K562 (cell line): ENCODE measurements around the gene MEF2C. TPM values are rescaled to one million over a fixed set of nuclear protein-coding genes. Genes with fewer than 3 reads are reported as not detected.

Experiments used
- ATAC-seq: fragments of 200-7000 bp; cut with Tn5 transposase; 3 replicates; pipeline ENCODE4 v1.9.1; 2020; ENCODE audit warnings: moderate library complexity
- BruUV-seq: library from RNA; stranded (reverse); fragments of 400-500 nt; replicated peaks from 2 replicates; lab custom pipeline; 2021; lab: Mats Ljungman, UMichigan
- CTCF ChIA-PET: fragments of 300-600 bp; formaldehyde crosslinking; extraction: SDS; loops from one replicate; lab custom pipeline; 2021; ENCODE audit warnings: low intra/inter-chr PET ratio; lab: Yijun Ruan, JAX
- POLR2A ChIA-PET: fragments of 300-600, 350-650 bp; sonication (Branson Sonifier 250); formaldehyde crosslinking; extraction: SDS; loops from one replicate; lab custom pipeline; 2021; ENCODE audit warnings: antibody characterized with exemption, inconsistent platforms; lab: Yijun Ruan, JAX
- DNase-seq, 4 experiments: peaks; one replicate each; pipeline versions ENCODE4 v3.0.0 to v3.0.0-alpha.2; 2011 to 2018; ENCODE audit warnings: low spot score in 3 of 4, mixed read lengths in 3 of 4; ENCODE audit errors: extremely low read depth in 1 of 4
- FAIRE-seq: peaks from 2 replicates; lab custom pipeline; 2011; peaks lifted over from hg19 to GRCh38; lab: Jason Lieb, UNC
- H2AFZ ChIP-seq: 2 replicates; pipeline ENCODE4 v1.6.0; 2011; ENCODE audit warnings: low read depth, low read length, control low read depth, inconsistent platforms
- H3K27ac ChIP-seq: fragments of 200-600 bp; 3 replicates; pipeline ENCODE4 v1.8.0; 2011; ENCODE audit warnings: low read depth, mild to moderate bottlenecking, control low read depth, inconsistent platforms, low read length, moderate library complexity, mixed read lengths; ENCODE audit errors: extremely low read depth
- H3K27me3 ChIP-seq, 2 experiments: fragments of 300-600 bp in 1 of 2; 2 replicates in 1 of 2; 3 replicates in 1 of 2; pipeline versions ENCODE4 v1.6.0 to v1.8.0; 2011; ENCODE audit warnings: inconsistent platforms in 2 of 2, low read length in 2 of 2, mild to moderate bottlenecking in 1 of 2, mixed read lengths in 1 of 2, moderate library complexity in 1 of 2; ENCODE audit not compliant: control insufficient read depth in 2 of 2, insufficient read depth in 2 of 2
- H3K36me3 ChIP-seq: fragments of 300-600 bp; 3 replicates; pipeline ENCODE4 v1.8.0; 2011; ENCODE audit warnings: mild to moderate bottlenecking, low read length, inconsistent platforms; ENCODE audit not compliant: control insufficient read depth, insufficient read depth
- H3K4me1 ChIP-seq, 2 experiments: fragments of 200-600 bp in 1 of 2; replicated peaks in 1 of 2; 2 replicates in 1 of 2; 3 replicates in 1 of 2; pipeline versions ENCODE4 v1.5.1 to v1.8.0; 2011; ENCODE audit warnings: inconsistent platforms in 2 of 2, low read length in 2 of 2, mild to moderate bottlenecking in 1 of 2, mixed read lengths in 1 of 2, moderate library complexity in 1 of 2; ENCODE audit not compliant: control insufficient read depth in 2 of 2, insufficient read depth in 2 of 2
- H3K4me2 ChIP-seq: 2 replicates; pipeline ENCODE4 v1.6.1; 2011; ENCODE audit warnings: low read length, control low read depth, inconsistent platforms, mixed read lengths; ENCODE audit not compliant: insufficient read depth
- H3K4me3 ChIP-seq: fragments of 200-600 bp; sonication (generic), shearing (Covaris generic); 2 replicates; pipeline ENCODE4 v1.5.1; 2016; ENCODE audit warnings: control low read depth, inconsistent platforms
- H3K79me2 ChIP-seq: fragments of 200-600 bp; 3 replicates; pipeline ENCODE4 v1.8.0; 2011; ENCODE audit warnings: low read length, inconsistent platforms; ENCODE audit not compliant: control insufficient read depth, insufficient read depth
- H3K9ac ChIP-seq, 2 experiments: 2 replicates each; pipeline versions ENCODE4 v1.6.0 to v1.6.1; 2011; ENCODE audit warnings: low read depth in 2 of 2, low read length in 2 of 2, control low read depth in 1 of 2, inconsistent platforms in 1 of 2, mild to moderate bottlenecking in 1 of 2, mixed read lengths in 1 of 2; ENCODE audit not compliant: insufficient read depth in 1 of 2
- H3K9me1 ChIP-seq: one replicate; pipeline ENCODE4 v1.6.0; 2011; ENCODE audit warnings: inconsistent platforms, mild to moderate bottlenecking, low read length, moderate library complexity; ENCODE audit not compliant: control insufficient read depth, insufficient read depth
- H3K9me3 ChIP-seq: replicated peaks from 2 replicates; pipeline ENCODE4 v1.5.1; 2011; ENCODE audit warnings: low read depth, low read length, inconsistent platforms; ENCODE audit not compliant: control insufficient read depth, insufficient read depth
- H4K20me1 ChIP-seq: replicated peaks from 2 replicates; pipeline ENCODE4 v1.6.1; 2011; ENCODE audit warnings: low read length, inconsistent platforms, mixed read lengths; ENCODE audit not compliant: control insufficient read depth, insufficient read depth
- CBFB ChIP-seq: sonication (generic); formaldehyde crosslinking; IDR thresholded peaks from 2 replicates; pipeline ENCODE4 v1.4.0; 2020; ENCODE audit warnings: mild to moderate bottlenecking, missing genetic modification reagents
- CC2D1A ChIP-seq: fragments of 450-650 bp; IDR thresholded peaks from 2 replicates; pipeline ENCODE4 v1.6.1; 2017; ENCODE audit warnings: mild to moderate bottlenecking
- CREB3L1 ChIP-seq: fragments of 450-650 bp; IDR thresholded peaks from 2 replicates; pipeline ENCODE4 v1.6.1; 2014; ENCODE audit warnings: low read depth, mild to moderate bottlenecking, moderate library complexity, borderline replicate concordance
- CSDE1 ChIP-seq, 2 experiments: fragments of 450-650 bp; IDR thresholded peaks; 2 replicates each; pipeline ENCODE4 v1.6.1; 2016; ENCODE audit warnings: mild to moderate bottlenecking in 1 of 2
- FOXK2 ChIP-seq, 2 experiments: fragments of 450-650 bp; IDR thresholded peaks in 1 of 2; conservative IDR thresholded peaks in 1 of 2; 2 replicates each; pipeline ENCODE4 v1.6.1; 2016; ENCODE audit warnings: low read depth in 2 of 2, mild to moderate bottlenecking in 1 of 2
- FOXM1 ChIP-seq, 2 experiments: fragments of 450-650 bp in 1 of 2; sonication (generic) in 1 of 2; formaldehyde crosslinking in 1 of 2; IDR thresholded peaks; 2 replicates each; pipeline versions ENCODE4 v1.6.1 to v1.9.0; 2017 to 2022; ENCODE audit warnings: low read depth in 2 of 2, mild to moderate bottlenecking in 2 of 2, missing genetic modification reagents in 1 of 2, moderate library complexity in 1 of 2
- GABPB1 ChIP-seq: sonication (generic); formaldehyde crosslinking; IDR thresholded peaks from 2 replicates; pipeline ENCODE4 v1.8.0; 2022; ENCODE audit warnings: mild to moderate bottlenecking, missing genetic modification reagents
- HDAC1 ChIP-seq, 2 experiments: fragments of 450-650 bp; IDR thresholded peaks; 2 replicates each; pipeline ENCODE4 v1.6.1; 2016 to 2017; ENCODE audit warnings: inconsistent platforms in 1 of 2, mild to moderate bottlenecking in 1 of 2, moderate library complexity in 1 of 2
- MTA1 ChIP-seq: fragments of 450-650 bp; IDR thresholded peaks from 2 replicates; pipeline ENCODE4 v1.6.1; 2017; ENCODE audit warnings: borderline replicate concordance
- WGBS: fragments of 100-300 bp; shearing (Covaris generic); methylation state at CpG from one replicate; pipeline ENCODE4 v1.1.6; 2016; ENCODE audit warnings: low coverage, mixed read lengths; ENCODE audit not compliant: insufficient coverage; ENCODE audit errors: missing lambda C conversion rate; 5-methylcytosine and 5-hydroxymethylcytosine counted together
- in situ Hi-C: fragments of 300-500 bp; cut with MboI; formaldehyde crosslinking; loops from 4 replicates; pipeline ENCODE4 v1.15.0; 2018; ENCODE audit warnings: inconsistent platforms, mixed read lengths
- intact Hi-C: fragments of 100-400 bp; cut with micrococcal nuclease; formaldehyde crosslinking; loops from 2 replicates; pipeline ENCODE4 v1.14.2; 2022
- polyA plus RNA-seq, 8 experiments: library from polyadenylated mRNA; depleted of rRNA in 4 of 8; stranded (reverse) in 5 of 8; unstranded in 3 of 8; fragments of >200 nt; fragmentation: Nextera tagmentation in 2 of 8; fragmentation: Illumina TruSeq in 1 of 8; extraction: Ambion mirVana in 2 of 8; extraction: Trizol in 1 of 8; gene quantifications; 2 replicates each; pipeline versions ENCODE4 v1.2.1 to v1.2.3, GENCODE V29; 2011 to 2014; ENCODE audit warnings: inconsistent platforms in 1 of 8, missing spikeins in 1 of 8
- total RNA-seq, 7 experiments: library from RNA; depleted of rRNA in 6 of 7; stranded (reverse); fragments of >200 nt in 6 of 7; fragmentation: Illumina TruSeq in 2 of 7; extraction: Trizol in 2 of 7; gene quantifications; 2 replicates each; pipeline versions ENCODE4 v1.2.1 to v1.2.3, GENCODE V29; 2011 to 2021; ENCODE audit warnings: low replicate concordance in 1 of 7
- TF ChIP-seq, protein P1 (sequence below), 2 experiments: fragments of 450-650 bp in 1 of 2; sonication (generic) in 1 of 2; formaldehyde crosslinking in 1 of 2; IDR thresholded peaks; 2 replicates each; pipeline versions ENCODE4 v1.7.1 to v1.9.0; 2016 to 2022; ENCODE audit warnings: inconsistent platforms in 1 of 2, mild to moderate bottlenecking in 1 of 2, missing genetic modification reagents in 1 of 2

Gene MEF2C
- total and polyA plus RNA-seq, 9 of the 15 experiments (the other 6 are each of a cell fraction or from before 2014, with no cell fraction given): 25.1 to 67.8 (median 58.3) TPM

DNA sequence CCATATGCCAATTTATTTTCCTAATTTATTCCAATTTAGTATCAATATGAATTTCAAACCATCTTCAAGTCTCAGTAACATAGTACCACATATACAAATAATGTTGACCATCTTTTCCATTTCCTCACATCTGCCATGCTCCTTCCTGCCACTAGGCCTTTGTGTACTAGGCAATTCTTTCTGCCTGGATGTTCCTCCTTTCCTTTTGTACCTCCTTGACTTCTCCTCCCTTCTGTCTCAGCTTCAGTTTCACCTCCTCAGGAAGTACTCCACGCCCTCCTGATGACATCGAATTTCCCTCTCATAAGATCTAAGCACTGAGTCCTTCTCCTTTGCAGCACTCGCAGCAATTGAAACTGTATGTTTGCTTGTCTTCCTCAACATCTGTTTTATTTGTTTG lies 53.9 kb downstream of the MEF2C start:
- in situ Hi-C loops (no loop called here), intact Hi-C loops (loop anchor here (5.0 kb wide), 2 partner anchors 53 to 298 kb away; partner anchors contain the start of gene MEF2C)
- BruUV-seq: no TSS peak
- 14% methylated on average over 3 of the region's 3 CpGs for WGBS
- Histone ChIP-seq H3K36me3 (peaks cover 1% of the 10 kb centered on the region; the same call in 2 of the 3 replicates), H3K9me1 (no peaks in the 10 kb centered on the region), H3K9me3 (no peaks in the 10 kb centered on the region), H3K79me2 (peaks cover 76% of the 10 kb centered on the region), H3K4me2 (peak overlapping the region; percentile 9; the same call in 1 of the 2 replicates), H3K9ac (no peak overlapping the region), H2AFZ (peak overlapping the region; percentile 77), H3K27ac (peak overlapping the region; percentile 52; the same call in 2 of the 3 replicates), H3K27me3 (no peaks in the 10 kb centered on the region), H3K4me3 (no peak overlapping the region), H4K20me1 (no peaks in the 10 kb centered on the region), H3K4me1 (peaks cover 0 to 16% of the 10 kb centered on the region in 2 experiments; a peak in 3 of 5 replicates)
- peak; percentile 74 for FAIRE-seq
- peak; percentile 59 for ATAC-seq
- peak; percentile 13 to 49 (median 18) for DNase-seq
- ChIA-PET CTCF (no interaction called here), POLR2A (interaction anchor here (3.1 kb wide), 1 partner anchor 10 kb away, joined by 18 read pairs; no protein-coding TSS in a partner anchor)
- TF ChIP-seq HDAC1 (IDR thresholded peaks at IDR 0.05) (peak in 1 of 2 experiments; percentile 49; a peak in 2 of 4 replicates), CREB3L1 (no peak), FOXK2 (conservative IDR thresholded peaks at IDR 0.05 in 1 of 2, IDR thresholded peaks at IDR 0.05 in 1 of 2; ENCODE audit: low read depth in 2 of 2) (0 out of 4 replicates have a peak, but pooled peaks of 1 of the 2 experiments have one; percentile 32), GABPB1 (CRISPR knock-in tag) (0 out of 2 replicates have a peak, but pooled peaks have one; percentile 25), CBFB (no peak), CC2D1A (peak; percentile 90), MTA1 (0 out of 2 replicates have a peak, but pooled peaks have one; percentile 54), CSDE1 (IDR thresholded peaks at IDR 0.05) (0 out of 4 replicates have a peak, but pooled peaks of 1 of the 2 experiments have one; percentile 28), FOXM1 (IDR thresholded peaks at IDR 0.05; ENCODE audit: low read depth) (peak; percentile 30; the same call in 1 of the 2 replicates), FOXM1 (CRISPR knock-in tag; IDR thresholded peaks at IDR 0.05; ENCODE audit: low read depth) (no peak)
- TF ChIP-seq, protein P1, sequence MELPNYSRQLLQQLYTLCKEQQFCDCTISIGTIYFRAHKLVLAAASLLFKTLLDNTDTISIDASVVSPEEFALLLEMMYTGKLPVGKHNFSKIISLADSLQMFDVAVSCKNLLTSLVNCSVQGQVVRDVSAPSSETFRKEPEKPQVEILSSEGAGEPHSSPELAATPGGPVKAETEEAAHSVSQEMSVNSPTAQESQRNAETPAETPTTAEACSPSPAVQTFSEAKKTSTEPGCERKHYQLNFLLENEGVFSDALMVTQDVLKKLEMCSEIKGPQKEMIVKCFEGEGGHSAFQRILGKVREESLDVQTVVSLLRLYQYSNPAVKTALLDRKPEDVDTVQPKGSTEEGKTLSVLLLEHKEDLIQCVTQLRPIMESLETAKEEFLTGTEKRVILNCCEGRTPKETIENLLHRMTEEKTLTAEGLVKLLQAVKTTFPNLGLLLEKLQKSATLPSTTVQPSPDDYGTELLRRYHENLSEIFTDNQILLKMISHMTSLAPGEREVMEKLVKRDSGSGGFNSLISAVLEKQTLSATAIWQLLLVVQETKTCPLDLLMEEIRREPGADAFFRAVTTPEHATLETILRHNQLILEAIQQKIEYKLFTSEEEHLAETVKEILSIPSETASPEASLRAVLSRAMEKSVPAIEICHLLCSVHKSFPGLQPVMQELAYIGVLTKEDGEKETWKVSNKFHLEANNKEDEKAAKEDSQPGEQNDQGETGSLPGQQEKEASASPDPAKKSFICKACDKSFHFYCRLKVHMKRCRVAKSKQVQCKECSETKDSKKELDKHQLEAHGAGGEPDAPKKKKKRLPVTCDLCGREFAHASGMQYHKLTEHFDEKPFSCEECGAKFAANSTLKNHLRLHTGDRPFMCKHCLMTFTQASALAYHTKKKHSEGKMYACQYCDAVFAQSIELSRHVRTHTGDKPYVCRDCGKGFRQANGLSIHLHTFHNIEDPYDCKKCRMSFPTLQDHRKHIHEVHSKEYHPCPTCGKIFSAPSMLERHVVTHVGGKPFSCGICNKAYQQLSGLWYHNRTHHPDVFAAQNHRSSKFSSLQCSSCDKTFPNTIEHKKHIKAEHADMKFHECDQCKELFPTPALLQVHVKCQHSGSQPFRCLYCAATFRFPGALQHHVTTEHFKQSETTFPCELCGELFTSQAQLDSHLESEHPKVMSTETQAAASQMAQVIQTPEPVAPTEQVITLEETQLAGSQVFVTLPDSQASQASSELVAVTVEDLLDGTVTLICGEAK (IDR thresholded peaks at IDR 0.05): 0 out of 2 replicates have a peak, but pooled peaks have one; percentile 17
- TF ChIP-seq, protein P1 (CRISPR knock-in tag; IDR thresholded peaks at IDR 0.05): no peak
